ENCODE results near the gene ELP4. TPM values are rescaled to one million over a fixed set of nuclear protein-coding genes. Genes with fewer than 3 reads are reported as not detected.

Gene ELP4
- polyA plus RNA-seq, 3 donors = 28.0 to 28.7 (median 28.7) TPM

GRCh38 chr11:31767685-31768084 lies 258.1 kb downstream of the ELP4 start:
- DNase-seq (ENCODE audit: low read depth in 3 of 3, low spot score in 2 of 3) = no peak

DNA sequence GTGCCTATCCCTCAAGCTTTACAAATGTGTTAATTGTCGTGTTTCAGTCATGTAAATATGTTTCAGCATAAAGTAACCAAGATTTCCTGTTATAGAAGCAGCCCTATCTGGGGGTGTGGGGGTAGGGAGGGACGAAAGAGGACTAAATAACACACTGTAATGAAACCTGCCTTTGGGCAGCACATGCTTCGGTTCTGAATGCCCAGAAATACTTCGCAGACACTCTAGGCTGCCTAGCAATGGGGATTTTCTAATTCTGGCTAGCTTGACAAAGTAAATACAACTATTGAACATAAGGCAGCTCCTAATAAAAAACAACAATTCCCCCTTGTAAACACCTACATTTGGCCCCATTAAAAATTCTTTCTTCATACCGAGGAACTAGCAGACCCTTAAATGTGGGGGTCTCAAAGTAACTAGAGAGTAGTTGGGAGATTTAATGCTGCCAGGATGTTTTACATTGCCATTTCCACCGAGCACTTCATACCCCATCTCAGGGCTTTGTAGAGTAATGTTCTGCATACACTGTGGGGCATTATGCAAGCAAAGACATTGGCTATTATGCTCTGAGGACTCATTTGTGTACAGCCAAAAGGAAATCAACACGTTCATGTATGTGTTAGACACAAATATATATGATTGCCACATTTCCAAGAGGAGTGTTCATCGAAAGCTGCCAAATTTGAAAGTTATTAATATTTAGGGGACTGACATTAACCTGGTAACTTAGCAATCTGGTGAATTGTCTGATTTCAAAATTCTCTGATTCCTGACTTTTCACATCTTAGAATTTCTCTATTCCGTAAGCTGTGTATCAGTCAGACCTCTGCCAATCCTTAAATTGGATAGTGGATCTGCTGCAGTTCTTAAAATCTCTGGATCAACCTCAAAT lies 259.4 kb downstream of the ELP4 start:
- no peak for DNase-seq (ENCODE audit: low read depth in 3 of 3, low spot score in 2 of 3)

- no peak for DNase-seq (ENCODE audit: low read depth in 3 of 3, low spot score in 2 of 3)
Measured at GRCh38 chr11:31770011-31770700, 260.6 kb downstream of the ELP4 start.

GRCh38 chr11:31772412-31772811 lies 262.8 kb downstream of the ELP4 start:
- no peak for DNase-seq (ENCODE audit: low read depth in 3 of 3, low spot score in 2 of 3)

- DNase-seq (ENCODE audit: low read depth in 3 of 3, low spot score in 2 of 3) = no peak
Measured at GRCh38 chr11:31779374-31779791, 269.8 kb downstream of the ELP4 start.

DNA sequence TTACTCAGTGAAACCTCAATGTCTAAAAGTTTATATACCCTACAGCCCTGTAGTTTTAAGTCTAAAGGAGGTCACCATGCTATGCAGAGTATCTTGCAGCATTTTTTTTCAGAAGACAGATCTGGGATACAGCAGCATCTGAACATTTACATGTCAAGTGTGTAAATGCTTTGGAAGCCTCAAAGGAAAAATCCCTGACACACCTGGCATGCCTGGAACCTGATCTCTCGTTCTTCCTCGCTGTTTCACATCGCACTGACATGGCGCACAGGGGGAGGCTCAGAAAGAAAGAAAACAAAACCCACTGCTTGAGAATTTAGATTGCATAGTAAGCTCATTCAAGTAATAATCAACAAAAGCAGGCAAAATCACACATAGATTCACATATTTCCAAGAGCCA lies 270.5 kb downstream of the ELP4 start:
- no peak for DNase-seq (ENCODE audit: low read depth in 3 of 3, low spot score in 2 of 3)

GRCh38 chr11:31780480-31780971 lies 271.0 kb downstream of the ELP4 start:
- DNase-seq (ENCODE audit: low read depth in 3 of 3, low spot score in 2 of 3) = no peak

- DNase-seq (ENCODE audit: low read depth in 3 of 3, low spot score in 2 of 3) = no peak
Measured at GRCh38 chr11:31782257-31782656, 272.7 kb downstream of the ELP4 start.

DNA sequence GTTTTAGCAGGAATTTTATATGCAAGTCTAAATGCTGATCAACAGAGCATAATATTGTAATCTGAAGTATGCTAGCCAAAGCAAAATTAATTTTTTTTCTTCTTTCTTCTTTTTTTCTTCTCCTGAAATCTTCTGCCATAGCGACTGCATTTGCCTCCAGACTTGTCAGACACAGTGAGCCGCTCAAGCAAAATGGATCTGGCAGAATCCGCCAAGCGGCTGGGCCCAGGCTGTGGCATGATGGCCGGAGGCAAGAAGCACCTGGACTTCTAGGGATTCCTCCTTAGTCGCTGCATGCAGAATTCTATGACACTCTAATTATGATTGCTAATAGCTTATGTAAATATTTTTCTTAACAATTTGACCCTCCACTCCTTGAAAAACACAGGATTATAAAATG lies 273.7 kb downstream of the ELP4 start:
- DNase-seq (ENCODE audit: low read depth in 3 of 3, low spot score in 2 of 3) = no peak

GRCh38 chr11:31784611-31785010 lies 275.0 kb downstream of the ELP4 start:
- no peak for DNase-seq (ENCODE audit: low read depth in 3 of 3, low spot score in 2 of 3)

GRCh38 chr11:31786996-31787685 lies 277.6 kb downstream of the ELP4 start:
- DNase-seq (ENCODE audit: low read depth in 3 of 3, low spot score in 2 of 3) = no peak

- DNase-seq (ENCODE audit: low read depth in 3 of 3, low spot score in 2 of 3) = no peak
Measured at GRCh38 chr11:31788085-31788484, 278.5 kb downstream of the ELP4 start.

DNA sequence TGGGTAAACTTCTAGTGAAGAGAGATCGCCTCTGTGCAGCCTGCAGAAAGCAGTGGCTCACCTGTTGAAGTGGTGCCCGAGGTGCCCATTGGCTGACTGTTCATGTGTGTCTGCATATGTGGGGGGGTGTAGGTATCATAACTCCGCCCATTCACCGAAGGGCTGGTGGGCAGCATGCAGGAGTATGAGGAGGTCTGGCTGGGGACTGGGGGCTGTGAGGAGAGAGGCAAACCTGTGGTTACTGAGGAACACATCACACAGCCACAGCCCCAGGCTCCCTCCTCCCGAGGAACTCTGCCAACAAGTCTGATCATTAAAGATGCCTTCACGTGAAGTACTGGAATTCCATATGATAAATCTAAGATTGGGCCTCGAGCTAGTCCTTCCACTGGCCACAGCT lies 281.1 kb downstream of the ELP4 start:
- no peak for DNase-seq (ENCODE audit: low read depth in 3 of 3, low spot score in 2 of 3)

- no peak for DNase-seq (ENCODE audit: low read depth in 3 of 3, low spot score in 2 of 3)
Measured at GRCh38 chr11:31792036-31792435, 282.5 kb downstream of the ELP4 start.

DNA sequence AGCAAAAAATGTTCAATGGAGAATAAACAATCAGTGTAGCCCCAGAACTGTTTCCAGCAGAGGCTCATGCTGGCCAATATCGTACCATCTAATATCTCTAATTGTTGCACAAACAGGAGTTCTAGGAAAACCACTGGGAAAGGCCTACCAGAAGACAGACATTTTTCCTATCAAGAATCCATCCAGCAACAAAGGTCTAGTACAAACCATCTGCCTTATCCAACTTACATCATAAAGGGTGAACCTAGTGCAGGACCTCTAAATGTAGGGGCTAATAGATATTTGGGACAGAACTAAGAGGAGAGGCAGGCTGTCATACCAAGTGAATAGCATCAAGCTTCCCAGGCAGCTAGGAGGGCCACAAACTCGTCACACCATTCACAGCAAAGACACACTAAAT lies 282.9 kb downstream of the ELP4 start:
- DNase-seq (ENCODE audit: low read depth in 3 of 3, low spot score in 2 of 3) = no peak

DNA sequence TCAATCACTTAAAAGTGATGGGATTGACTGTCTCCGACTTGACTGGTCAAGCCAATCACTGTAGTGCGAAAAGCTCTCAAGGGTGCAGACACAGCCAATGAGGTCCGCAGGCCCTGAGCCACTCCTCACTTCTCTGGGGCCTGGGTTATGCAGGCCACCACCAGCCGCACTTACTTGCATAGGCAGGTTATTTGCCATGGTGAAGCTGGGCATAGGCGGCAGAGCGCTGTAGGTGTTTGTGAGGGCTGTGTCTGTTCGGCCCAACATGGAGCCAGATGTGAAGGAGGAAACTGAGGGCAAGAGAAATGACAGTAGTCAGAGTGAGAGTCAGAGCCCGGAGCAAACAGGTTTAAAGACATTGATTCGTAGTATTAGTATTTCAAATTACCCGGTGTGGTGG lies 283.7 kb downstream of the ELP4 start:
- DNase-seq (ENCODE audit: low read depth in 3 of 3, low spot score in 2 of 3) = no peak

DNA sequence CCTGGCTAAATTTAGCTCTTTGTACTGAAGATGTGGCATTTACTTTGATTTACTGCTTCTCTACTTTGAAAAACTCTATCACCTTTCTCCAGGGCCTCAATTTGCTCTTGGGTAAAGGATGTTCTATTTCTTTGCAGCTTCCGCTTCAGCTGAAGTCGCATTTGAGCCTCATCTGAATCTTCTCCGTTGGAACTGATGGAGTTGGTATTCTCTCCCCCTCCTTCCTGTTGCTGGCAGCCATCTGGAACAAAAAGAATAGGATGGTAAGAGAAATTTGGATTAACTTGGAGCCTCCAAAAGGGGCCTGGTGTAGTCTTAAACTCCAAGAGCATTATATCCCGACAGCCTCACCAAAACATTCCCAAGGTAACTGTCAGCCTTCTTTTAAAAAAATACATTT lies 285.0 kb downstream of the ELP4 start:
- DNase-seq (ENCODE audit: low read depth in 3 of 3, low spot score in 2 of 3) = no peak

DNA sequence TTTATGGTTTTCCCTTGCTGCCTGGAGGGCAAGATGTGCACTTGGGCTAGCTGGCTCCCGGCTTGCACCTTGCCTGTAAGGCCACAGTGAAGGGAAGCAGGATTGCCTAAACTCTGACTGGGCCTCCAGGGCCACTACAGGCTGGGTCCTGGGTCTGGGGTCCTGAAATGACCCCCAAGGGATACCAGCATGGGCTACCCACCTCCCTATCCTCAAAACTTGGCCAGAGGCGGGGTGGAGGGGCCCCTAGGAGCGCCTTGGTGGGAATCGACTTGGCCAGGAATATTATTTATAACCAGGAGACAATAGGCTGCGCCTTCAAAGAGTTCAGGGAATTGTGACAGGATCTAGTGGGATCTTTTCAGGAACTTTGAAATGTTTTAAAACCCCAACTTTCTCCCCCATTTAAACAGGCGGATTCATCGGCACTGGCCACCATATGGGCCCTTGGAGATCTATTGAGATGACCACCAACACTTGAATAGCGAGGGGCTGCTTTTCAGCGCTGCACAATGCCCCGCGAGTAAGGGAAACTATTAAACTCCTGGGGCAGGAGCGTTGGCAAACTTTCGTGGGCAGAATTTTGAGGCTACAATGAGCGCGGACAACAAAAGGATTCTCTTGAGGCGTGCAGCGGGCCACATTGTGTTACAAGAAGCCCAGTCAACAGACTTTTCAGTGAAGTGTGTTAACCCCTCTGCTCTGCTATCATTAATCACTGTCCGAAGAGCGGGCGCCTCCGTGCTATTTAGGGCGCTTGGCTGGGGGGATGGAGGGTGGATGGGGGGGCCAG lies 286.3 kb downstream of the ELP4 start:
- no peak for DNase-seq (ENCODE audit: low read depth in 3 of 3, low spot score in 2 of 3)

- DNase-seq (ENCODE audit: low read depth in 3 of 3, low spot score in 2 of 3) = no peak
Measured at GRCh38 chr11:31796499-31797189, 287.1 kb downstream of the ELP4 start.
